HL-60 (cell line): Measurements from ENCODE around the gene CCDC69.

Source experiments
- DNase-seq, 2 experiments: peaks; one replicate each; pipeline ENCODE4 v3.0.0-alpha.2; 2010 to 2020; ENCODE audit warnings: low read depth in 1 of 2, low spot score in 1 of 2
- H3K27ac ChIP-seq: fragments of 250-450 bp; sonication (Bioruptor Pico); replicated peaks from 2 replicates; pipeline ENCODE4 v1.5.1; 2020; ENCODE audit warnings: mild to moderate bottlenecking, moderate library complexity
- H3K27me3 ChIP-seq: fragments of 250-450 bp; sonication (Bioruptor Pico); 2 replicates; pipeline ENCODE4 v1.5.1; 2021; ENCODE audit warnings: mild to moderate bottlenecking, moderate library complexity; ENCODE audit not compliant: insufficient read depth, poor library complexity, severe bottlenecking
- H3K4me3 ChIP-seq: replicated peaks from 2 replicates; pipeline ENCODE4 v1.5.1; 2011; ENCODE audit warnings: mild to moderate bottlenecking, control low read depth, low read length; ENCODE audit not compliant: insufficient read depth
- GABPA ChIP-seq: IDR thresholded peaks from 2 replicates; pipeline ENCODE4 v1.6.1; 2012; ENCODE audit warnings: low read depth
- POLR2AphosphoS5 ChIP-seq: IDR thresholded peaks from 2 replicates; pipeline ENCODE4 v1.6.1; 2012; ENCODE audit warnings: low read depth
- REST ChIP-seq: IDR thresholded peaks from 2 replicates; pipeline ENCODE4 v1.6.1; 2012; ENCODE audit warnings: low read depth; ENCODE audit not compliant: insufficient replicate concordance
- SPI1 ChIP-seq: IDR thresholded peaks from 2 replicates; pipeline ENCODE4 v1.6.1; 2012; ENCODE audit warnings: low read depth, mild to moderate bottlenecking, borderline replicate concordance
- TF ChIP-seq, protein P1 (sequence below): IDR thresholded peaks from one replicate; pipeline ENCODE4 v1.5.1; 2011; ENCODE audit warnings: low read length, control low read depth, inconsistent platforms; ENCODE audit not compliant: insufficient read depth

CCDC69 gene

DNA sequence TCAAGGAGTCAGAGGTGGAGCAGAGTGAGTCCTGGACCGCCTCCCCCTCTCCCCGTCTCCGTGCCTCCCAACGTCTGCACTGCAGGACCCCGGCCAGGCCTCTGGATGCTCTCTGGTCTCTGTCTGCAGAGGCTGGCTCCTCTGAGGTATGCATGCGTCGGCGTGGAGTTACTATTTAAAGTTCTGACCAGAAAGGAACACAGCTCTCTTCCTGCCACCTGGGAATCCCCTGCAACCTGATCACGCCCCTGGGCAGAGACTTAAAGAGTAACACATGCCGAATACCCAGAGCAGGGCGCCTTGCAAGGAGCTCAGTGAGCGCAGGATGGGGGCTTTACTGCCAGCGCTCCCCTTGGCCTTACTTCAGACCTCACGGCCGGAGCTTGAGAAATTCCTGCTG is 82.4 kb downstream of the CCDC69 start:
- Histone ChIP-seq H3K27me3 (no peaks in the 10 kb centered on the region), H3K27ac (no peak overlapping the region), H3K4me3 (no peak overlapping the region)
- TF ChIP-seq REST (no peak), POLR2AphosphoS5 (no peak), SPI1 (no peak), GABPA (no peak)
- TF ChIP-seq, protein P1, sequence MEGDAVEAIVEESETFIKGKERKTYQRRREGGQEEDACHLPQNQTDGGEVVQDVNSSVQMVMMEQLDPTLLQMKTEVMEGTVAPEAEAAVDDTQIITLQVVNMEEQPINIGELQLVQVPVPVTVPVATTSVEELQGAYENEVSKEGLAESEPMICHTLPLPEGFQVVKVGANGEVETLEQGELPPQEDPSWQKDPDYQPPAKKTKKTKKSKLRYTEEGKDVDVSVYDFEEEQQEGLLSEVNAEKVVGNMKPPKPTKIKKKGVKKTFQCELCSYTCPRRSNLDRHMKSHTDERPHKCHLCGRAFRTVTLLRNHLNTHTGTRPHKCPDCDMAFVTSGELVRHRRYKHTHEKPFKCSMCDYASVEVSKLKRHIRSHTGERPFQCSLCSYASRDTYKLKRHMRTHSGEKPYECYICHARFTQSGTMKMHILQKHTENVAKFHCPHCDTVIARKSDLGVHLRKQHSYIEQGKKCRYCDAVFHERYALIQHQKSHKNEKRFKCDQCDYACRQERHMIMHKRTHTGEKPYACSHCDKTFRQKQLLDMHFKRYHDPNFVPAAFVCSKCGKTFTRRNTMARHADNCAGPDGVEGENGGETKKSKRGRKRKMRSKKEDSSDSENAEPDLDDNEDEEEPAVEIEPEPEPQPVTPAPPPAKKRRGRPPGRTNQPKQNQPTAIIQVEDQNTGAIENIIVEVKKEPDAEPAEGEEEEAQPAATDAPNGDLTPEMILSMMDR = no peak
- DNase-seq = no peak

DNA sequence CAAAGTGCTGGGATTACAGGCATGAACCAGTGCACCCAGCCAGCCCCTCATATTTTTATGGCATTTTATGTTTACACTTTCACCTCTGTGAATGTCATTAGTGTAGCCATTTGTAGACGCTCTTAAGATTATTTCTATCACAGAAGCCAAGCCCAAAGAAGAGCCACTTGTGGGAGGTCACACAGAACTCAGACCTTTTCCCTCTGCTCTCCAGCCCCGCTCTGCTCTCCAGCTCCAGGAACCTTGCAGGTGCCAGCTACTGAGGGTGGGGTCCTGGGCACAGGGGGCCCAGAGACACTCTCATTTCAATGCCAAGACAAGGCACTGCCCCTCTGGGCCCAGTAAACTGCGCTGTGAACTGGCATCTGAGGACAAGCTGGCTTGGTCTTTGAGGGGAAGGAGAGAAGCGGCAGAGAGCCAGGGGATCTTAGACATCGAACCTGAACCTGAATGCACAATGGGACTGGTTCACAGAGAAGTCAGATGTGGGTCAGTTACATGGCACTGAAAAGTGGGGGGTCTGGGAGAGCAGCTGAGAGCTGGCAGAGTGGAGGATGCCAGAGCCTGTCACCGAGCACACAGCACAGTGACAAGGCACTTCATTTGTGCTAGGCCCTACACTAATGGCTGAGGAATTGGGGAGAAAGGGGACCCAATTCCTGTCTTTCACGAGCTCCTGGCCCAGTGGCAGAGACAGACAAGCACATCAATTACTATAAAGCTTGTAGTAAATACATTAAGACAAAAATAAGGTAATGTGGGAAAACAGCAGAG is 83.0 kb downstream of the CCDC69 start:
- TF ChIP-seq SPI1 (no peak), POLR2AphosphoS5 (no peak), GABPA (no peak), REST (no peak)
- TF ChIP-seq, protein P1 = no peak
- no peak overlapping the region for H3K27ac ChIP-seq

DNA sequence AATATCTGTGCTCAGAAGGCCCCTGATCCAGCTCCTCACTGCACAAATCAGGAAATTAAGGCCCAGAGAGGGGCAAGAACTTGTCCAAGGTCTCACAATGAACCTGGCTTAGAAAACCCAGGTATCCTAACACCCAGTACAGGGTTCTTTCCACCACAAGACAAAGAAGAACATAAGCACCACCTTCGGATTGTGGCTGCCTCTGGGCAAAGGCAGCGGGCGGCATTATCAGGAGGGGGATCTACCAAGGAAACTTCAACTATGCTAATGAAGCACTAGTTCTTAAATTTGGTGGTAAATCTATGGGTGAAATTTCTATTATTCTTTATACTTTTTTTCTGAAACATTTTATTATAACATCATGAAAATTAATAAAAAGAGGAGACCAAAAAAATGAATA is 84.2 kb downstream of the CCDC69 start:
- DNase-seq = no peak
- TF ChIP-seq GABPA (no peak), REST (no peak), POLR2AphosphoS5 (no peak), SPI1 (no peak)
- TF ChIP-seq, protein P1 = no peak
- Histone ChIP-seq H3K27me3 (no peaks in the 10 kb centered on the region), H3K27ac (no peak overlapping the region), H3K4me3 (no peak overlapping the region)

More for the DNA sequence above, 83.0 kb downstream of the CCDC69 start:
- H3K27me3 ChIP-seq = no peaks in the 10 kb centered on the region
- DNase-seq = no peak
- H3K4me3 ChIP-seq = no peak overlapping the region
